HG02798 (cell line): ENCODE data around the gene PSMD9.
"Not testable (repeated sequence)": the region's sequence is repeated elsewhere in the genome, so short reads cannot be mapped to it uniquely, and the experiment has no call there.

ENCODE experiments used
- ATAC-seq: cut with Tn5 transposase; IDR thresholded peaks from one replicate; pipeline ENCODE4 v1.9.1; 2021; ENCODE audit warnings: mild to moderate bottlenecking; ENCODE audit not compliant: unreplicated experiment, poor library complexity

The PSMD9 gene

GRCh38 chr12:121917950-121918678, 29.5 kb downstream of the PSMD9 start, which contains the start of gene CFAP251:
Gene CFAP251 (plus strand): TSS chr12:121918592. CDS start chr12:121921306, 2,714 bp downstream.
- ATAC-seq = peak; percentile 96

GRCh38 chr12:121918679-121919038, 30.1 kb downstream of the PSMD9 start:
- ATAC-seq = no peak

- no peak for ATAC-seq
These were observed 32.5 kb downstream of the PSMD9 start for GRCh38 chr12:121921066-121921465.

- ATAC-seq = no peak
These were observed 36.7 kb downstream of the PSMD9 start for GRCh38 chr12:121925358-121925695.

GRCh38 chr12:121926874-121927706, 38.5 kb downstream of the PSMD9 start:
- no peak for ATAC-seq

- no peak for ATAC-seq
These were observed 39.2 kb downstream of the PSMD9 start for GRCh38 chr12:121927813-121928212.

- ATAC-seq = not testable (repeated sequence)
These were observed 41.0 kb downstream of the PSMD9 start for GRCh38 chr12:121929545-121929944.

GRCh38 chr12:121930862-121931261, 42.3 kb downstream of the PSMD9 start:
- no peak for ATAC-seq

- no peak for ATAC-seq
These were observed 43.6 kb downstream of the PSMD9 start for GRCh38 chr12:121932176-121932536.

- ATAC-seq = no peak
These were observed 44.4 kb downstream of the PSMD9 start for GRCh38 chr12:121932914-121933521.

- no peak for ATAC-seq
These were observed 45.1 kb downstream of the PSMD9 start for GRCh38 chr12:121933522-121934308.

GRCh38 chr12:121934309-121934664, 45.7 kb downstream of the PSMD9 start:
- no peak for ATAC-seq

- ATAC-seq = no peak
These were observed 49.1 kb downstream of the PSMD9 start for GRCh38 chr12:121937654-121938053.

- no peak for ATAC-seq
These were observed 50.6 kb downstream of the PSMD9 start for GRCh38 chr12:121939186-121939585.

- no peak for ATAC-seq
These were observed 51.6 kb downstream of the PSMD9 start for GRCh38 chr12:121939992-121940766.

GRCh38 chr12:121942145-121942718, 53.6 kb downstream of the PSMD9 start:
- ATAC-seq = no peak

- ATAC-seq = no peak
These were observed 55.3 kb downstream of the PSMD9 start for GRCh38 chr12:121943926-121944325.

GRCh38 chr12:121946313-121947025, 57.9 kb downstream of the PSMD9 start:
- ATAC-seq = no peak

- no peak for ATAC-seq
These were observed 59.4 kb downstream of the PSMD9 start for GRCh38 chr12:121947981-121948380.
